Heart right ventricle (tissue), 16 donors: Measurements from ENCODE around the gene MYEOV. TPM values are rescaled to one million over a fixed set of nuclear protein-coding genes. Genes with fewer than 3 reads are reported as not detected.

Experiments
- ATAC-seq, 8 donors: fragments of 200-7000 bp; cut with Tn5 transposase; one replicate each; pipeline ENCODE4 v1.9.1; 2020; ENCODE audit warnings: mild to moderate bottlenecking in 8 of 8, moderate library complexity in 8 of 8, moderate number of reproducible peaks in 1 of 8
- DNase-seq, 2 donors: peaks; one replicate each; pipeline ENCODE4 v3.0.0-alpha.2; 2020
- H3K27ac ChIP-seq, 10 donors: fragments of 200-600 bp; sonication (generic) in 2 of 10; one replicate each; pipeline versions ENCODE4 v1.5.0 to v1.8.0; 2020 to 2022; ENCODE audit warnings: mild to moderate bottlenecking in 3 of 10
- H3K27me3 ChIP-seq, 7 donors: fragments of 200-600 bp; one replicate each; pipeline ENCODE4 v1.8.0; 2021 to 2022; ENCODE audit warnings: mild to moderate bottlenecking in 2 of 7
- H3K36me3 ChIP-seq, 9 donors: fragments of 200-600 bp; sonication (generic) in 1 of 9; one replicate each; pipeline versions ENCODE4 v1.5.0 to v1.8.0; 2020 to 2022; ENCODE audit warnings: mild to moderate bottlenecking in 2 of 9
- H3K4me1 ChIP-seq, 9 donors: fragments of 200-600 bp; sonication (generic) in 1 of 9; one replicate each; pipeline versions ENCODE4 v1.5.0 to v1.8.0; 2020 to 2022; ENCODE audit warnings: mild to moderate bottlenecking in 4 of 9
- H3K4me3 ChIP-seq, 10 donors: fragments of 200-600 bp; sonication (generic) in 2 of 10; one replicate each; pipeline versions ENCODE4 v1.5.0 to v1.8.0; 2020 to 2022; ENCODE audit warnings: mild to moderate bottlenecking in 7 of 10, moderate library complexity in 2 of 10
- H3K9me3 ChIP-seq, 11 donors: fragments of 200-600 bp in 10 of 11; sonication (generic) in 2 of 11; one replicate each; pipeline versions ENCODE4 v1.5.0 to v1.8.0; 2013 to 2022; ENCODE audit warnings: mild to moderate bottlenecking in 2 of 11, control low read depth in 1 of 11, moderate library complexity in 1 of 11
- WGBS, 2 donors: extraction: QIAGEN DNeasy Blood & Tissue Kit; methylation state at CpG; one replicate each; pipeline ENCODE4 v1.1.7; 2013; ENCODE audit warnings: inconsistent platforms in 1 of 2; 5-methylcytosine and 5-hydroxymethylcytosine counted together
- intact Hi-C, 10 donors: fragments of 100-400 bp; cut with DNase I; formaldehyde crosslinking; loops; one replicate each; pipeline versions ENCODE4 v1.11.1 to v1.14.2; 2022
- polyA plus RNA-seq, 2 donors: library from polyadenylated mRNA; stranded (reverse); fragments of 200-250 nt; gene quantifications; one replicate each; pipeline ENCODE4 v1.2.3, GENCODE V29; 2013
- total RNA-seq, 10 donors: library from RNA; stranded (reverse); fragmentation: NEBNext Ultra II Directional in 3 of 10; extraction: Animal tissue kit (Norgen Biotek cat#: 25700) in 3 of 10; gene quantifications; one replicate each; pipeline versions ENCODE4 v1.2.1 to v1.2.4, GENCODE V29; 2021 to 2023
- TF ChIP-seq, protein P1 (sequence below), 9 donors: fragments of 200-600 bp; sonication (generic) in 2 of 9; IDR thresholded peaks; one replicate each; pipeline versions ENCODE4 v1.5.0 to v1.8.0; 2021 to 2022; ENCODE audit warnings: antibody characterized with exemption in 9 of 9, mild to moderate bottlenecking in 5 of 9, moderate library complexity in 1 of 9
- donor health status: Arrhythmogenic right ventricular cardiomyopathy.
- donor health status: ischemic (EF 13 %, LVEDD 7.1; RV severe dilation, severe dysfunction).
- donor health status: healthy with polysubstance abuse.
- donor health status: DM: no; HTN: yes; CAD: no.
- donor health status: DM: no; HTN: no; CAD: no.
- donor health status: ischemic (EF 25% LVEDD 6.9; RV normal size, moderate dysfunction).
- donor health status: ischemic (EF 25% LVEDD 5.7; RV mildly dilated, moderate dysfunction).
- donor health status: healthy.
- donor health status: DM: yes; HTN: yes; CAD: no.
- donor health status: Ischemic cardiomyopathy.
- donor health status: ischemic (EF 35%, LVEDD 5.7; RV mildly dilated, moderate dysfunction).
- donor health status: nonischemic (EF 11% LVEDD 7.7; RV severe dilation, severe dysfunction).
- donor health status: DM: yes; HTN: yes; CAD: no.
- donor health status: PGD.
- donor health status: ischemic (EF 29% LVEDD 5.4; RV normal size, mild dysfunction).
- donor health status: nonischemic (EF 23%, LVEDD 6.1; RV moderate dilation, normal function).

Gene MYEOV
- total and polyA plus RNA-seq, 12 donors = 0.07 TPM; not detected in 11

DNA sequence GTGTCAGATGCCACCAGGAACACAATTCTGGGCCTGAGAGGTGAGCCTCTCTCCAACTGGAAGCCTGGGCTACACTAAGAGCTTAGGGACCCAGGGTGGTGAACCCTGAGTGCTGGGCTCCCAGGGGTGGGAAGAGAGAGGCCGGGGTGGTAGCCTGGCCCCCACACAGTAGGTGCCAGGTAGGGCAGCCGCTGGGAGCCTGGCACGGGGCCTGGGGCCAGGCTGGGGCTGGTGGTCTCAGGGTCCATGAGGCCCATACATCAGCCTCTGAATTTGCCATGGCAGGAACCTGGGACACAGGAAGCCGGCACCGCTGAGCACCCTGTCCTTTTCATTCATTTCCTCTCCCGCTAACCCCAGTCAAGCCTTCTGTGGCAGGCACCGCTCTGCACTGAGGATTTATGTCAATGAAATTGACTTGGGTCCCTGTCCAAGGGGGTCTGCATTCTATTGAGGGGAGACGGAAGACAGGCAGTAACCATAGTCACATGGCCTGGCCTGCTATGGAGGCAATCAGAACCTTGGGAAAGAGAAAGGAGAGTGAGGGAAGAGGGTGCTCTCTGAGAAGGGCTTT lies 8.6 kb downstream of the MYEOV start:
- H3K27me3 ChIP-seq = no peaks in the 10 kb centered on the region
- H3K4me3 ChIP-seq = no peak overlapping the region
- 96 to 98% methylated on average over 8 of the region's 8 CpGs for WGBS, 2 donors
- peak overlapping the region in 2 of 10 donors; percentile 21 to 44 for H3K27ac ChIP-seq
- ATAC-seq (no peak), DNase-seq (no peak)
- TF ChIP-seq, protein P1, sequence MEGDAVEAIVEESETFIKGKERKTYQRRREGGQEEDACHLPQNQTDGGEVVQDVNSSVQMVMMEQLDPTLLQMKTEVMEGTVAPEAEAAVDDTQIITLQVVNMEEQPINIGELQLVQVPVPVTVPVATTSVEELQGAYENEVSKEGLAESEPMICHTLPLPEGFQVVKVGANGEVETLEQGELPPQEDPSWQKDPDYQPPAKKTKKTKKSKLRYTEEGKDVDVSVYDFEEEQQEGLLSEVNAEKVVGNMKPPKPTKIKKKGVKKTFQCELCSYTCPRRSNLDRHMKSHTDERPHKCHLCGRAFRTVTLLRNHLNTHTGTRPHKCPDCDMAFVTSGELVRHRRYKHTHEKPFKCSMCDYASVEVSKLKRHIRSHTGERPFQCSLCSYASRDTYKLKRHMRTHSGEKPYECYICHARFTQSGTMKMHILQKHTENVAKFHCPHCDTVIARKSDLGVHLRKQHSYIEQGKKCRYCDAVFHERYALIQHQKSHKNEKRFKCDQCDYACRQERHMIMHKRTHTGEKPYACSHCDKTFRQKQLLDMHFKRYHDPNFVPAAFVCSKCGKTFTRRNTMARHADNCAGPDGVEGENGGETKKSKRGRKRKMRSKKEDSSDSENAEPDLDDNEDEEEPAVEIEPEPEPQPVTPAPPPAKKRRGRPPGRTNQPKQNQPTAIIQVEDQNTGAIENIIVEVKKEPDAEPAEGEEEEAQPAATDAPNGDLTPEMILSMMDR (IDR thresholded peaks at IDR 0.05) = no peak
- H3K9me3 ChIP-seq = no peaks in the 10 kb centered on the region
- intact Hi-C loops = loop anchor here in 2 of 10 donors (5.0 to 10.0 kb wide), 2 partner anchors 112 to 140 kb away; no protein-coding TSS in a partner anchor
- H3K4me1 ChIP-seq = peaks cover 21 to 50% (median 40%) of the 10 kb centered on the region in 9 donors
- no peaks in the 10 kb centered on the region for H3K36me3 ChIP-seq

GRCh38 chr11:69303427-69303826 lies 9.5 kb downstream of the MYEOV start:
- ATAC-seq = no peak
- Histone ChIP-seq H3K4me3 (no peak overlapping the region), H3K27me3 (no peaks in the 10 kb centered on the region), H3K27ac (no peak overlapping the region), H3K9me3 (no peaks in the 10 kb centered on the region), H3K4me1 (peaks cover 12 to 41% (median 32%) of the 10 kb centered on the region in 9 donors), H3K36me3 (no peaks in the 10 kb centered on the region)
- TF ChIP-seq, protein P1 (IDR thresholded peaks at IDR 0.05) = no peak
- intact Hi-C loops = loop anchor here in 2 of 10 donors (5.0 to 10.0 kb wide), 2 partner anchors 111 to 139 kb away; no protein-coding TSS in a partner anchor
- no peak for DNase-seq
- 98% methylated on average over 18 of the region's 18 CpGs for WGBS, 2 donors

DNA sequence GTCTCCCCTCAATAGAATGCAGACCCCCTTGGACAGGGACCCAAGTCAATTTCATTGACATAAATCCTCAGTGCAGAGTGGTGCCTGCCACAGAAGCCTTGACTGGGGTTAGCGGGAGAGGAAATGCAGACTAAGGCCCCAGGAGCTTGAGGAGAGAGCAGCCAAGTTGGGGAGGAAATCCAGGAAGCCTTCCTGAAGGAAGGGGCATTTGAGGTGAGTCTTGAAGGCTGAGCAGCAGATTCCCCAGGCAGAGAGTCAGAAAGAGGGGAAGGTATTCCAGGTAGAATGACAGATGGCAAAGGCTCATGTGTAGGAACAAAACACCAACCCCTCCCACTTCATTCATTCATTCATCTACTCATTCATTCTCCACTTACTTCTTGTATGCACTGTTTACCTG lies 10.3 kb downstream of the MYEOV start:
- Histone ChIP-seq H3K27ac (no peak overlapping the region), H3K27me3 (no peaks in the 10 kb centered on the region), H3K9me3 (no peaks in the 10 kb centered on the region), H3K4me1 (peaks cover 7 to 35% (median 23%) of the 10 kb centered on the region in 9 donors), H3K4me3 (no peak overlapping the region), H3K36me3 (no peaks in the 10 kb centered on the region)
- intact Hi-C loops = loop anchor here in 2 of 10 donors (5.0 to 10.0 kb wide), 2 partner anchors 111 to 138 kb away; no protein-coding TSS in a partner anchor
- WGBS, 2 donors = 43 to 90% methylated on average over 1 of the region's 1 CpG
- DNase-seq = no peak
- TF ChIP-seq, protein P1 (IDR thresholded peaks at IDR 0.05) = no peak
- no peak for ATAC-seq

DNA sequence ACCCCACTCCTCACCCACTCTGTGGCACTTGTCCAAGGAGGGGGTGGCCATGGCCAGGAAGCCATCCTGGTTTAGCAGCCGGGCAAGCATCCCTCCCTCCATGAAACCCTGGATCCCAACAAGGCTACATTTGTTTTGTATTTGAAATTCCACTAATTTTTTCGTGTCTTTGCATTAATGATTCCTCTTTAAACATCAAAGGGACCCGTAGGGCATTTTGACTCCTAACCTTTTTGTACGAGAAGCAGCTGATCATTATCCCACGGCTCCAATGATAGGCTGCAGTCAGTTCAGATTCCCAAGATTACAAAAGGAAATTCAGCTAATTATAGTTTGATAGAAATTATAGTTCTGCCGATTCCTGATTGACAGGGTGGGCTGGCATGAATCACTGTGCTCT lies 10.7 kb downstream of the MYEOV start:
- 79 to 80% methylated on average over 6 of the region's 6 CpGs for WGBS, 2 donors
- TF ChIP-seq, protein P1 (IDR thresholded peaks at IDR 0.05) = no peak
- ATAC-seq = no peak
- Histone ChIP-seq H3K27me3 (no peaks in the 10 kb centered on the region), H3K4me3 (no peak overlapping the region), H3K4me1 (peaks cover 6 to 33% (median 19%) of the 10 kb centered on the region in 9 donors), H3K27ac (no peak overlapping the region), H3K9me3 (no peaks in the 10 kb centered on the region), H3K36me3 (no peaks in the 10 kb centered on the region)
- intact Hi-C loops = loop anchor here in 3 of 10 donors (5.0 to 10.0 kb wide), 3 partner anchors 73 to 138 kb away; no protein-coding TSS in a partner anchor
- no peak for DNase-seq
